Pancreas (tissue), 10 donors: ENCODE results near the gene NTN1. TPM values are rescaled to one million over a fixed set of nuclear protein-coding genes. Genes with fewer than 3 reads are reported as not detected.

ENCODE experiments used
- ATAC-seq, 4 donors: fragments of 200-7000 bp; cut with Tn5 transposase; one replicate each; pipeline versions ENCODE4 v1.8.0 to v1.9.1; 2020; ENCODE audit warnings: mild to moderate bottlenecking in 4 of 4, moderate library complexity in 4 of 4
- DNase-seq, 6 donors: peaks; one replicate each; pipeline ENCODE4 v3.0.0-alpha.2; 2020
- FAIRE-seq: peaks from 2 replicates; lab custom pipeline; 2012; peaks lifted over from hg19 to GRCh38; lab: Jason Lieb, UNC
- H3K27ac ChIP-seq, 4 donors: fragments of 200-600 bp; sonication (generic); 1 replicate in 3 of 4; 2 replicates in 1 of 4; pipeline versions ENCODE4 v1.5.0 to v1.8.0; 2020
- H3K27me3 ChIP-seq, 4 donors: fragments of 200-600 bp; one replicate each; pipeline ENCODE4 v1.8.0; 2021
- H3K36me3 ChIP-seq, 3 donors: fragments of 200-600 bp; sonication (generic) in 1 of 3; one replicate each; pipeline versions ENCODE4 v1.5.0 to v1.8.0; 2020 to 2021
- H3K4me1 ChIP-seq, 3 donors: fragments of 200-600 bp; one replicate each; pipeline ENCODE4 v1.8.0; 2021
- H3K4me3 ChIP-seq, 4 donors: fragments of 200-600 bp; sonication (generic) in 2 of 4; one replicate each; pipeline versions ENCODE4 v1.5.0 to v1.8.0; 2020 to 2021
- H3K9me3 ChIP-seq, 4 donors: fragments of 200-600 bp; one replicate each; pipeline ENCODE4 v1.8.0; 2021
- WGBS, 2 donors: extraction: QIAGEN DNeasy Blood & Tissue Kit; methylation state at CpG; one replicate each; pipeline ENCODE4 v1.1.7; 2013; 5-methylcytosine and 5-hydroxymethylcytosine counted together
- intact Hi-C, 3 donors: fragments of 100-400 bp; cut with DNase I; formaldehyde crosslinking; loops; one replicate each; pipeline versions ENCODE4 v1.11.1 to v1.14.2; 2022
- polyA plus RNA-seq, 2 donors: library from polyadenylated mRNA; stranded (reverse); fragments of 200-250 nt; gene quantifications; one replicate each; pipeline ENCODE4 v1.2.3, GENCODE V29; 2013
- total RNA-seq, 6 donors: library from RNA; stranded (reverse); fragmentation: NEBNext Ultra II Directional in 4 of 6; extraction: Animal tissue kit (Norgen Biotek cat#: 25700) in 4 of 6; gene quantifications; one replicate each; pipeline versions ENCODE4 v1.2.1 to v1.2.4, GENCODE V29; 2021 to 2023
- TF ChIP-seq, protein P1 (sequence below), 4 donors: fragments of 200-600 bp; sonication (generic) in 3 of 4; IDR thresholded peaks; one replicate each; pipeline versions ENCODE4 v1.5.0 to v1.8.0; 2021; ENCODE audit warnings: antibody characterized with exemption in 4 of 4
- donor health status: healthy with polysubstance abuse.
- donor health status: DM: no; HTN: no; CAD: no; lungs with moderate emphysema.
- donor health status: DM: no; HTN: no; CAD: no.
- donor health status: control.
- donor health status: control.
- donor health status: Bipolar disorder and iron deficiency.
- donor health status: DM: yes; HTN: yes; CAD: no.
- donor health status: DM: no; HTN: no; CAD: no.
- donor health status: DM: no; HTN: no; CAD: no.
- donor health status: DM: yes; HTN: yes; CAD: no.

NTN1 gene
- total and polyA plus RNA-seq, 8 donors = 1.8 to 4.3 (median 2.5) TPM

DNA sequence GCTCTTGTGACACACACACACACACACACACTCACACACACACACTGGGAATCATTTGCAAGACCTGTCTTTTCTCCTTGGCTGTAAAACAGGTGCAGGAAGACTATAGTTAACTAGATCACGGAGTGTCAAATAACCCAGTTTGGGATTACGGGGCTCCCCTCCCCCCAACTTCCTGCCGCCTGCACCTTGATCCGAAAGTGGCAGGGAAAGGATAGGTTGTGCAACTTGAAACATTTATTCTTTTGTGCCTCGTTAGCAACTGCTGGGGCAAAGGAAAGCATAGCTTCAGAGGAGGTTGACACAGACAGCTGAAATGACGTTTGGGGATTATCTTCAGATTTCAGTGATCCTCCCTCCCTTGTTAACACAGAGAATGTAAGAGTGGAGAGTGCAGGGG, 149.5 kb downstream of the NTN1 start:
- no peak for ATAC-seq

DNA sequence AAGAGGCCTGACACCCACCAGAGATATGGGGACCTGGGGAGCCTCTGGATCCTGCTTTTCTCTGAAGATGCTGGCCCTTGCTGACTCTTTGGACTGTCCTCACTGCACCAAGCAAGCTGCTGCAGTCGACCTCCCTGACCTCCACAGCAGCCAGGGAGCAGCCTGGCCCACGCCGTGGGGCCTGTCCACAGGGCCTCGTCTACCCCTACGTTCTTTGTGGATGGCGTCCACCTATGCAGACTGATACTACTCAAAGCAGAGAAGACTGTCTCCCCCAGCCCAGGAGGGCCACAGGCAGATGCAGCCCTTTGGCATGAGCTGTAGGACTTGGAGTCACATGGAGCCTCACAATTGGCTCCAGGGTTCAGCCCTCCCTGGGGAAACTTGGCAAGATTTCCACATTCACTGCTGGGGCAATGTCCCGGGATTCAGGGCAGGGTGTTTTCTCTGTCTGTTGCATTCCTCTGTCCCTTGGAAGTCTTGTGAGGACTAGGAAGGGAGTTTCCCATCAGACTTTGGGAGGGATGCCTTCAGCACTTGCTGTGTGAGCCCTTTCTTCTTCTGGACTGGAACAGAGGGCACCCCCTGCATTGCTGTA, 152.2 kb downstream of the NTN1 start:
- no peaks in the 10 kb centered on the region for H3K9me3 ChIP-seq
- TF ChIP-seq, protein P1, sequence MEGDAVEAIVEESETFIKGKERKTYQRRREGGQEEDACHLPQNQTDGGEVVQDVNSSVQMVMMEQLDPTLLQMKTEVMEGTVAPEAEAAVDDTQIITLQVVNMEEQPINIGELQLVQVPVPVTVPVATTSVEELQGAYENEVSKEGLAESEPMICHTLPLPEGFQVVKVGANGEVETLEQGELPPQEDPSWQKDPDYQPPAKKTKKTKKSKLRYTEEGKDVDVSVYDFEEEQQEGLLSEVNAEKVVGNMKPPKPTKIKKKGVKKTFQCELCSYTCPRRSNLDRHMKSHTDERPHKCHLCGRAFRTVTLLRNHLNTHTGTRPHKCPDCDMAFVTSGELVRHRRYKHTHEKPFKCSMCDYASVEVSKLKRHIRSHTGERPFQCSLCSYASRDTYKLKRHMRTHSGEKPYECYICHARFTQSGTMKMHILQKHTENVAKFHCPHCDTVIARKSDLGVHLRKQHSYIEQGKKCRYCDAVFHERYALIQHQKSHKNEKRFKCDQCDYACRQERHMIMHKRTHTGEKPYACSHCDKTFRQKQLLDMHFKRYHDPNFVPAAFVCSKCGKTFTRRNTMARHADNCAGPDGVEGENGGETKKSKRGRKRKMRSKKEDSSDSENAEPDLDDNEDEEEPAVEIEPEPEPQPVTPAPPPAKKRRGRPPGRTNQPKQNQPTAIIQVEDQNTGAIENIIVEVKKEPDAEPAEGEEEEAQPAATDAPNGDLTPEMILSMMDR (IDR thresholded peaks at IDR 0.05) = no peak

More for the DNA sequence above, 149.5 kb downstream of the NTN1 start:
- Histone ChIP-seq H3K36me3 (no peaks in the 10 kb centered on the region), H3K9me3 (no peaks in the 10 kb centered on the region), H3K27ac (no peak overlapping the region), H3K27me3 (no peaks in the 10 kb centered on the region), H3K4me3 (no peak overlapping the region), H3K4me1 (no peaks in the 10 kb centered on the region)
- intact Hi-C loops = no loop called here
- 59 to 62% methylated on average over 6 of the region's 6 CpGs for WGBS, 2 donors
- no peak for FAIRE-seq
- no peak for DNase-seq
- TF ChIP-seq, protein P1 (IDR thresholded peaks at IDR 0.05) = no peak

DNA sequence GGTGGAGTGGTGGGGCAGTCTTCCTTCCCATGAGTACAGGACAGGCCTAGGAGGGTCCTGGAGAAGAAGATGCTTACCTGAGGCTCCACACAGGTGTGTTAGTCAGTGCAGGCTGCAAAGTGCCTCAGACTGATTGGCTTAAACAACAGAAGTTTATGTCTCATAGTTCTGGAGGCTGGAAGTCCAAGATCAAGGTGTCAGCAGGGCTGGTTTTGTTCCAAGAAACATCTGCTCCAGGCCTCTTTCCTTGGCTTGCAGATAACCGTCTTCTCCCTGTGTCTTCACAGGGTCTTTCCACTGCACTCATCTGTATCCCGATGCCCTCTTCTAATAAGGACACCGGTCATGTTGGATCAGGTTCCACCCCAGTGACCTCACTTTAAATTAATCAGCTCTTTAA, 153.0 kb downstream of the NTN1 start:
- FAIRE-seq (no peak), DNase-seq (no peak), ATAC-seq (no peak)
- 89 to 95% methylated on average over 3 of the region's 3 CpGs for WGBS, 2 donors
- no peaks in the 10 kb centered on the region for H3K4me1 ChIP-seq
- no peaks in the 10 kb centered on the region for H3K27me3 ChIP-seq
- no peak overlapping the region for H3K27ac ChIP-seq
- TF ChIP-seq, protein P1 (IDR thresholded peaks at IDR 0.05) = no peak
- intact Hi-C loops = no loop called here
- H3K36me3 ChIP-seq = no peaks in the 10 kb centered on the region
- no peaks in the 10 kb centered on the region for H3K9me3 ChIP-seq
- no peak overlapping the region for H3K4me3 ChIP-seq

More for the DNA sequence above, 152.2 kb downstream of the NTN1 start:
- DNase-seq (no peak), ATAC-seq (no peak), FAIRE-seq (no peak)
- H3K27ac ChIP-seq = no peak overlapping the region
- no peaks in the 10 kb centered on the region for H3K27me3 ChIP-seq
- no peaks in the 10 kb centered on the region for H3K4me1 ChIP-seq
- no peak overlapping the region for H3K4me3 ChIP-seq
- 76 to 79% methylated on average over 7 of the region's 7 CpGs for WGBS, 2 donors
- intact Hi-C loops = no loop called here
- no peaks in the 10 kb centered on the region for H3K36me3 ChIP-seq

DNA sequence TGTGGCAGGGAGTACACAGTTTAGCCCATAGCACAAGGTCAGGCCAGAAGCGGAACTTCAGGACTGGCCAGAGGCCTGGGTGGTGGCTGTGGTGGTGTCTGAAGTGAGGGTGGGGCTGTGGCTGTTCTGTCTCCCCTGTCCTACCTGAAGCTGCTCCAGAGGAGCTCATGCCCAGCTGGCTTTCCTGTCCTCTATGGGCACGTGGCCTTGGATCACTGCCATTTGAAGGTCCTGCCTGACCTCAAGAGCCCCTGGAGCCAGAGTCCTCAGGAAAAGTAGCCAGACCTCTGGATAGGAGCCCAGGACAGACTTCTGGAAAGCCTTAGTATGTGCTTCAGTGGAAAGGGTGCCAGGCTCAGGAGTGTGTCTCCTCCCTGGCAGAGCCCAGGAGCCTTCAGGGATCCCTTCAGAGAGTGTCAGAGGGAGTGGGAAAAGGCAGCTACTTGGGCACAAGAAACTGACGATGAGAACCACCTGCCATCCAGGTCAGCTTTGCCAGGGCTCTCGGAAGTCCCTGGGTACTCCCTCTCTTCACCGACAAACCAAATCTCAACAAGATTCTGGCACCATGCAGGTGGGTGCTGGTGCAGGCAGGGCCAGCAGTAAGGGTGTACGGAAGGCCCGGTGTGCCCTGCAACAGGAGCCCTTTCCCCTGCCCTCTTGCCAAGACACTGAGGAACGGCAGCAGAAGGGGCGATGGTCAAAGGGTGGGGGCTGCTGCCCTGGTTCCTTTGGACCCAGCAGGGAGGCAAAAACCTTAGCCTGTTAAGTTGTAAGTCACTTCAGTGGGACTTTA, 153.7 kb downstream of the NTN1 start:
- WGBS, 2 donors = 83 to 86% methylated on average over 9 of the region's 9 CpGs
- Histone ChIP-seq H3K9me3 (no peaks in the 10 kb centered on the region), H3K4me1 (no peaks in the 10 kb centered on the region), H3K27me3 (no peaks in the 10 kb centered on the region), H3K4me3 (no peak overlapping the region), H3K36me3 (no peaks in the 10 kb centered on the region), H3K27ac (no peak overlapping the region)
- no peak for FAIRE-seq
- no peak for DNase-seq
- intact Hi-C loops = no loop called here
- TF ChIP-seq, protein P1 (IDR thresholded peaks at IDR 0.05) = no peak
- ATAC-seq = peak in 2 of 4 donors; percentile 18 to 26
